ENCODE measurements around the gene SDS.

Gene SDS

GRCh38 chr12:113347107-113347506, 56.6 kb downstream of the SDS start:
- DNase-seq (ENCODE audit: low spot score): no peak

- no peak for DNase-seq (ENCODE audit: low spot score)
Measured at GRCh38 chr12:113346353-113346752, 57.3 kb downstream of the SDS start.

GRCh38 chr12:113345318-113345717, 58.4 kb downstream of the SDS start:
- no peak for DNase-seq (ENCODE audit: low spot score)
